A375 (cell line): Measurements from ENCODE around the gene DNASE1. TPM values are rescaled to one million over a fixed set of nuclear protein-coding genes. Genes with fewer than 3 reads are reported as not detected.

Source experiments
- total RNA-seq: library from RNA; depleted of rRNA; stranded (reverse); fragments of >200 nt; shearing (Covaris generic); gene quantifications from 2 replicates; pipeline ENCODE4 v1.2.3, GENCODE V29; 2014; rRNA removed

DNASE1 gene, protein sequence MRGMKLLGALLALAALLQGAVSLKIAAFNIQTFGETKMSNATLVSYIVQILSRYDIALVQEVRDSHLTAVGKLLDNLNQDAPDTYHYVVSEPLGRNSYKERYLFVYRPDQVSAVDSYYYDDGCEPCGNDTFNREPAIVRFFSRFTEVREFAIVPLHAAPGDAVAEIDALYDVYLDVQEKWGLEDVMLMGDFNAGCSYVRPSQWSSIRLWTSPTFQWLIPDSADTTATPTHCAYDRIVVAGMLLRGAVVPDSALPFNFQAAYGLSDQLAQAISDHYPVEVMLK
- total RNA-seq: 6.1 and 9.8 TPM in 2 replicates

DNA sequence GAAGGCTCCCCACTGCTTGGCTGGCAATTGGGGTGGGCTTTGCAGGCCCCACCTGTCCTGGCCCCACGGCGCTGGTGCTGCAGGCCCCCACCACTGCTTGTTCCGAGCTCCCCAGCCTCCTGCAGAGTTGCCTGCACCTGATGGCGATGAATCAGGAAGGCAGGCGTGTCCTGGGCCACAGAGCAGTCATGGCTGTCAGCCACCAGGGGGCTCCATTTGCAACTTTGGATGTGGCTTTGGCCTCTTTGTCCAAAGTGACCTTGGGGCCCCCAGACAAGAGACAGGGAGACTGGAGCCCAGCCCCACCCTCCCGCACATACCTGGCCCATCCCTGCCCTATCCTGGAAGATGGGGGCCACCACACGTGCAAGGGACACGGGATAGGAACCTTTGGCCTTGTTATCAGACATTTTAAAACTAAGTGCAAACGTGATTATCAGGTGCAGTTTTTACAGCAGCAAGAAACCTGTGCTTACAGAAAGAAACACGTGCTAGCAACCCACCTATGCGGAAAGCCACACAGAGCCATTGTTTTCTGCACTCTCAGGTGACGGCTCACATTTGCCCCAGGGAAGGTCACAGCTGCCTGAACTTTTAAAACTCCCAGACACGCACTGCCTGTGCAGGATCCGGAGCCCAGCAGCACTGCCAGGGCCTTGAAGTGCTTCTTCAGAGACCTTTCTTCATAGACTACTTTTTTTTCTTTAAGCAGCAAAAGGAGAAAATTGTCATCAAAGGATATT lies at the start of gene DNASE1:
Gene DNASE1, plus strand, starts transcription at position 443 of the 743 bp plus-strand sequence. CDS start 683 bp downstream, outside the sequence.

DNA sequence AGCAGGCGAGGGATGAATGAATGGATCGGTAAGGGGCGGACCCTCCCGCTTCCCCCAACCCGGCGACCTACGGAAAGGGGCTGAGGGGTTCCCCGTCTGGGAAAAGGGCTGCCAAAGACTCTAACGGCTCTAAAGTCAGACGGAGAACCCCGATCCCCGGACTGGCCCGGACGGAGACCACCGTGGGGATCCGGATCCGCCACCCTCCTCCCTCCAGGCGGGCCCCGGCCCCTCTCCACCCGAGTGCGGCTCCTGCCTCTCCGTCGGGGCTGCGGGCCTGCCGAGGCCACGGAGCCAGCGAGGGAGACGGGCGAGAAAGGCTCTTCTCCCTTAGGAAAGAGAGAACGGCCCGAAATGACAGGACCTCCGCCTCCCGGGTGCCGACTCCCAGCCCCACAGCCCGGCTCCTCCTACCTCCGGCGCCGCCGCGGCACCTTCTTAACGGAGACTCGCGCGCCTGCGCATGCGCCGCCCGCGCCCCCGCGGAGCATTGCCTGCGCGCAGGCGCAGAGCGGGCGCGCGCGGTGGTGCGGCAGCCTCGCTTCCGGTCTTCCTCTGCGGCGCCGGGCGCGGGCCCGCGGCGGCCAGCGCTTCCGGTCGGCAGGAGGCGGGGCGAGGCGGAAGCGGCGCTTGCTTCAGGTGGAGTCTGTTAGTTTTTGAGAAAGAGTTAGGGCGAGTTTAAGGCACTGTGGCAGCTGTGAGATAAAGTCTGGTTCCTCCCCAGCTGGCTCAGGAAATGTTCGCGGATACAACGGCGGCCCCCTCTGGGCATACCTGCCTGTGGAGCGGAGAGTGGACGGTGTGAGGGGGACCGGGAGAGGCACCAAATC lies 43.1 kb upstream of the DNASE1 start, which contains the start of gene SLX4:
Gene SLX4, minus strand, starts transcription at position 461 of the 830 bp plus-strand sequence. CDS start 2,642 bp downstream, outside the sequence.

Other genes starting within 250 kb of the DNASE1 start
- 0.91 and 1.4 TPM in 2 replicates for gene ZNF597, start 211.2 kb upstream of the DNASE1 start, total RNA-seq
- gene NAA60, start 211.0 kb upstream of the DNASE1 start, total RNA-seq: 9.6 and 15.4 TPM in 2 replicates
- gene C16orf90, start 159.2 kb upstream of the DNASE1 start, total RNA-seq: not detected in 2 replicates
- gene CLUAP1, start 153.7 kb upstream of the DNASE1 start, total RNA-seq: 14.4 and 14.9 TPM in 2 replicates
- 0.08 TPM in 1 of 2 replicates, not detected in the other for gene NLRC3, start 77.3 kb upstream of the DNASE1 start, total RNA-seq
- gene SLX4, start 43.1 kb upstream of the DNASE1 start, total RNA-seq: 5.1 and 7.0 TPM in 2 replicates
- gene TRAP1, start 62.8 kb downstream of the DNASE1 start, total RNA-seq: 204 and 258 TPM in 2 replicates
- gene CREBBP, start 226.0 kb downstream of the DNASE1 start, total RNA-seq: 25.5 and 38.0 TPM in 2 replicates